Activated naive CD4-positive, alpha-beta T cell treated with anti-CD3 and anti-CD28 coated beads, Interleukin-2, amount 10 ng/mL, durations not matched to agents 7 days and 5 days (primary cell): Measurements from ENCODE around the gene ITPKB.
A peak's percentile ranks its signal among the peaks of the same experiment; 100 is the strongest.

Experiments used
- CTCF ChIA-PET: fragments of 350-600 bp; sonication (Branson Sonifier 250); formaldehyde crosslinking; loops from one replicate; lab custom pipeline; 2021; ENCODE audit warnings: antibody characterized with exemption; lab: Charles Lee
- DNase-seq: peaks from one replicate; pipeline ENCODE4 v3.0.0-alpha.2; 2020
- H3K27ac Mint-ChIP-seq: one replicate; pipeline ENCODE4 v1.8.0; 2021; ENCODE audit warnings: mild to moderate bottlenecking, moderate library complexity, mixed read lengths
- H3K27me3 Mint-ChIP-seq: one replicate; pipeline ENCODE4 v1.8.0; 2021; ENCODE audit warnings: mild to moderate bottlenecking, mixed read lengths
- H3K36me3 Mint-ChIP-seq: one replicate; pipeline ENCODE4 v1.8.0; 2021; ENCODE audit warnings: mixed read lengths
- H3K4me1 Mint-ChIP-seq: one replicate; pipeline ENCODE4 v1.8.0; 2021; ENCODE audit warnings: mixed read lengths
- H3K4me3 Mint-ChIP-seq: one replicate; pipeline ENCODE4 v1.8.0; 2021; ENCODE audit warnings: mild to moderate bottlenecking, moderate library complexity, mixed read lengths
- H3K9me3 Mint-ChIP-seq: one replicate; pipeline ENCODE4 v1.8.0; 2021; ENCODE audit warnings: mixed read lengths

The ITPKB gene

GRCh38 chr1:226663327-226663704 lies 75.8 kb downstream of the ITPKB start:
- CTCF ChIA-PET: interaction anchor here (1.1 to 1.8 kb wide), 6 partner anchors 9 to 30 kb away, joined by 3 to 10 read pairs (median 4); no protein-coding TSS in a partner anchor
- Mint-ChIP-seq H3K27me3 (no peaks in the 10 kb centered on the region), H3K4me3 (peak overlapping the region; percentile 14), H3K4me1 (peaks cover 92% of the 10 kb centered on the region), H3K36me3 (peaks cover 43% of the 10 kb centered on the region), H3K27ac (peak overlapping the region; percentile 92), H3K9me3 (no peaks in the 10 kb centered on the region)
- no peak for DNase-seq

- H3K4me1 Mint-ChIP-seq: peaks cover 88% of the 10 kb centered on the region
- peak overlapping the region; percentile 92 for H3K27ac Mint-ChIP-seq
- H3K4me3 Mint-ChIP-seq: peak overlapping the region; percentile 34
- no peaks in the 10 kb centered on the region for H3K27me3 Mint-ChIP-seq
- peak; percentile 84 for DNase-seq
- no peaks in the 10 kb centered on the region for H3K9me3 Mint-ChIP-seq
- H3K36me3 Mint-ChIP-seq: peaks cover 44% of the 10 kb centered on the region
- CTCF ChIA-PET: interaction anchor here (0.9 to 1.8 kb wide), 6 partner anchors 9 to 30 kb away, joined by 3 to 10 read pairs (median 4); no protein-coding TSS in a partner anchor
Observed at GRCh38 chr1:226662642-226663326, 76.3 kb downstream of the ITPKB start.

- peaks cover 80% of the 10 kb centered on the region for H3K4me1 Mint-ChIP-seq
Observed at GRCh38 chr1:226661965-226662364, 77.1 kb downstream of the ITPKB start.

DNA sequence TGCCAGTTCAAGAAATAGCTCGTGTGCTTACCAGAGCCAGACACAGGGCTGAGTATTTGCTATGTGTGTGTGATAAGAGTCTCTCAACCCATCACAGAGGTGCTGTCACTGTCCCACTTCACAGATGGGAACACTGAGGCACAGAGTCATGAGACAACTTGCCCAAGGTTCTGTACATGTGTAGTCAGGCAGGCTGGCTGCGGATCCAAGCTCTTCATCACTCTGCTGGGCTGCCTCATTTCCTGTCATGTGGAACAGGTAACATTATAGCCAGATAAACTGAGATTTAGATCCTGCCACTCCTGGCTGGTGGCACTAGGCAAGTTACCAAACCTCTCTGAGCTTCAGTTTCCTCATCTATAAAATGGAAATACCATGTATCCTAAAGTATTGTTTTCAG lies 77.8 kb downstream of the ITPKB start:
- CTCF ChIA-PET: interaction anchor here (1.5 to 1.8 kb wide), 3 partner anchors 7 to 28 kb away, joined by 3 to 10 read pairs (median 7); no protein-coding TSS in a partner anchor
- Mint-ChIP-seq H3K27ac (peak overlapping the region; percentile 92), H3K4me1 (peaks cover 73% of the 10 kb centered on the region), H3K36me3 (peaks cover 36% of the 10 kb centered on the region), H3K4me3 (no peak overlapping the region), H3K27me3 (no peaks in the 10 kb centered on the region), H3K9me3 (no peaks in the 10 kb centered on the region)
- DNase-seq: no peak

More at GRCh38 chr1:226661965-226662364, 77.1 kb downstream of the ITPKB start:
- H3K9me3 Mint-ChIP-seq: no peaks in the 10 kb centered on the region
- H3K27ac Mint-ChIP-seq: peak overlapping the region; percentile 92
- H3K36me3 Mint-ChIP-seq: peaks cover 40% of the 10 kb centered on the region
- no peaks in the 10 kb centered on the region for H3K27me3 Mint-ChIP-seq
- CTCF ChIA-PET: interaction anchor here (0.9 to 1.8 kb wide), 8 partner anchors 8 to 29 kb away, joined by 3 to 10 read pairs (median 4); no protein-coding TSS in a partner anchor
- no peak overlapping the region for H3K4me3 Mint-ChIP-seq
- DNase-seq: no peak

GRCh38 chr1:226660410-226661182 lies 78.5 kb downstream of the ITPKB start:
- no peaks in the 10 kb centered on the region for H3K27me3 Mint-ChIP-seq

DNA sequence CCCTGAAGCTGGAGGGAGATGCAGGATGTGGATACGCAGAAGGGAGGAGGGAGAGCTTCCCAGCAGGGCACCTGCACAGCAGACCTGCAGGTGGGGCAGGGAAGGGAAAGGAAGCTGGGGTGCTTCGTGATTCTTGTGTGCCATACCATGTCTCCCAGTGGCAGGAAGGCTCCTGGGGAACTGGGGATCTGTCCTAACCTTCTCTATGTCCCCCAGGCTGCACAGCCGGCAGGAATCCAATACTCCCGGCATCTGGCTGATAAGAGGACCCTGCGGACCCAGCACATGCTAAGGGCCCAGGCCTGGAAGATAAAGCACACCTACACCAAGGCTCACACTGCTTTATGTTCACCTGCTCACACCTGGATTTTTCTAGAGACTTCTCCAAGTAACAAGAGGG lies 79.4 kb downstream of the ITPKB start:
- Mint-ChIP-seq H3K27ac (peak overlapping the region; percentile 33), H3K4me3 (no peak overlapping the region), H3K27me3 (no peaks in the 10 kb centered on the region), H3K9me3 (no peaks in the 10 kb centered on the region), H3K4me1 (peaks cover 58% of the 10 kb centered on the region), H3K36me3 (peaks cover 31% of the 10 kb centered on the region)
- CTCF ChIA-PET: interaction anchor here (0.9 to 1.1 kb wide), 2 partner anchors 11 to 72 kb away, joined by 3 read pairs; no protein-coding TSS in a partner anchor
- no peak for DNase-seq

More at GRCh38 chr1:226660410-226661182, 78.5 kb downstream of the ITPKB start:
- CTCF ChIA-PET: interaction anchor here (0.6 to 1.5 kb wide), 4 partner anchors 10 to 71 kb away, joined by 3 to 7 read pairs (median 3); no protein-coding TSS in a partner anchor
- no peak overlapping the region for H3K4me3 Mint-ChIP-seq
- peak overlapping the region; percentile 92 for H3K27ac Mint-ChIP-seq
- peaks cover 66% of the 10 kb centered on the region for H3K4me1 Mint-ChIP-seq
- no peak for DNase-seq
- H3K36me3 Mint-ChIP-seq: peaks cover 36% of the 10 kb centered on the region
- no peaks in the 10 kb centered on the region for H3K9me3 Mint-ChIP-seq

GRCh38 chr1:226659136-226659535 lies 79.9 kb downstream of the ITPKB start:
- CTCF ChIA-PET: interaction anchor here (1.1 to 1.6 kb wide), 2 partner anchors 11 to 169 kb away, joined by 3 to 4 read pairs; no protein-coding TSS in a partner anchor
- Mint-ChIP-seq H3K27ac (peak overlapping the region; percentile 54), H3K27me3 (no peaks in the 10 kb centered on the region), H3K4me3 (no peak overlapping the region), H3K4me1 (peaks cover 53% of the 10 kb centered on the region), H3K9me3 (no peaks in the 10 kb centered on the region), H3K36me3 (peaks cover 28% of the 10 kb centered on the region)
- DNase-seq: no peak

DNA sequence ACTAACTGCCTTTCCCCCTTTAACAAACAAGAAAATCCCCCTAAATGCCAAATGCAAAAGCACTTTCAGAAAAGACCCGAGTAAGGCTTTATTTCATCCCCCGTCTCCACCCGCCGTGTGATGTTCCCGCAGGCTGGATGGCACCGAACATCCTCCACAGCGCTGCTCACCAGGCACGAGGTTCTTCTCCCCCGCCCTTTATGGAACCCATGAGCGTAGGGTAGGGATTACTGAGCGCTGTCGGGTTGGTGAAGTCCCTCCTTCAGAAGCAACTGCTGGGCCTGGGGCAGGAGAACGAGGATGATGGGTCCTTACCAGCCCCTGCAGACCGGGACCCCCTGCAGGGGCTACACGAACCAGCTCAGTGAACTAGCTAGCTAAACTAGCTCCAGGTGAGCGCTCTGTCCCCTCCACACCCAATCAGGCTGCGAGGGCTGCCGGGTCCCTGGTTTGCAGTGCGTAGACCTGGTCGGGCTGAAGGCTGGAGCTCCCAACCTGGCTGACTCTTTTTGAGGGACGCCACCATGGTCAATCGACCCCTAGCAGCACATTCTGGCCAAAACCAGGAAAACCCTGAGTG lies 80.4 kb downstream of the ITPKB start:
- Mint-ChIP-seq H3K27ac (peak overlapping the region; percentile 50), H3K4me3 (no peak overlapping the region), H3K36me3 (peaks cover 31% of the 10 kb centered on the region), H3K4me1 (peaks cover 48% of the 10 kb centered on the region), H3K9me3 (no peaks in the 10 kb centered on the region), H3K27me3 (no peaks in the 10 kb centered on the region)
- no peak for DNase-seq
- CTCF ChIA-PET: interaction anchor here (1.1 to 1.6 kb wide), 2 partner anchors 10 to 169 kb away, joined by 3 to 4 read pairs; no protein-coding TSS in a partner anchor

DNA sequence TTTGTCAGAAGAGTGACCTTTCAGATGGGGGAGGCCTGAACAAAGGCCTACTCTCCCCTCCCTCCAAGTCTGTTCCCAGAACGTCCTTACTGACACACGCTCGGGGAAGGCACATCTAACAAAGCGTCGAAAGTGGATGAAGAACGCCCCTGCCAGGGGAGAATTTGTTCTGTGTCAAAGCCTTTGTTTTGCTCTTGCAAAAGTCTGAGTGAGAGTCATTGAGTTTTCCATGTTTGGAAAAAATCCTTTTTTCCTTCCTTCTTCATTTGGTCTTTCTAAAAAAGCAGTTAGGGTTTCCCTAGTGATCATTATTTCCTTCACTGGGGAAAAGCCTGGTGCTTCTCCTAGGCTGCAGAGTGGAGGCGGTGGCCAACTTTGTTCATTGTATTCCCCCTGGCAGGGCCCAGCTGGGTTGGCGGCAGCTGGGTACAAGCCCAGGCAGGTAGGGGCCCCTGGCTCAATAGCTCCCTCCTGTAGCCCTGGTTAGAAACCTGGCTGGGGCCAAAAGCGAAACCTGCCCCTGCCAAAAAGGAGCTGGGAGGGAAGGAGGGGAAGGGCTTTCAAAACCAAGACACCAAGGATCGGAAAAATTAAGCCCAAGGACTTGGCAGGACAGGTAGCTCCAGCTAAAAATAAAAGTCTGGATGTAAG lies 81.1 kb downstream of the ITPKB start:
- no peak for DNase-seq
- Mint-ChIP-seq H3K4me3 (no peak overlapping the region), H3K9me3 (no peaks in the 10 kb centered on the region), H3K27ac (peak overlapping the region; percentile 50), H3K36me3 (peaks cover 33% of the 10 kb centered on the region), H3K27me3 (no peaks in the 10 kb centered on the region), H3K4me1 (peaks cover 41% of the 10 kb centered on the region)
- CTCF ChIA-PET: interaction anchor here (1.6 kb wide), 1 partner anchor 170 kb away, joined by 4 read pairs; no protein-coding TSS in a partner anchor

- peaks cover 29% of the 10 kb centered on the region for H3K4me1 Mint-ChIP-seq
- DNase-seq: peak; percentile 52
Observed at GRCh38 chr1:226656601-226657277, 82.3 kb downstream of the ITPKB start.

GRCh38 chr1:226656201-226656600 lies 82.9 kb downstream of the ITPKB start:
- Mint-ChIP-seq H3K4me3 (no peak overlapping the region), H3K27me3 (no peaks in the 10 kb centered on the region), H3K4me1 (peaks cover 23% of the 10 kb centered on the region), H3K36me3 (peaks cover 23% of the 10 kb centered on the region), H3K9me3 (no peaks in the 10 kb centered on the region), H3K27ac (peak overlapping the region; percentile 87)
- DNase-seq: no peak
- CTCF ChIA-PET: interaction anchor here (1.4 kb wide), 1 partner anchor 8 kb away, joined by 3 read pairs; no protein-coding TSS in a partner anchor

More at GRCh38 chr1:226656601-226657277, 82.3 kb downstream of the ITPKB start:
- CTCF ChIA-PET: no interaction called here
- no peak overlapping the region for H3K4me3 Mint-ChIP-seq
- H3K27me3 Mint-ChIP-seq: no peaks in the 10 kb centered on the region
- peak overlapping the region; percentile 87 for H3K27ac Mint-ChIP-seq
- peaks cover 29% of the 10 kb centered on the region for H3K36me3 Mint-ChIP-seq
- no peaks in the 10 kb centered on the region for H3K9me3 Mint-ChIP-seq

- Mint-ChIP-seq H3K27me3 (no peaks in the 10 kb centered on the region), H3K36me3 (peaks cover 18% of the 10 kb centered on the region), H3K9me3 (no peaks in the 10 kb centered on the region), H3K4me1 (peaks cover 22% of the 10 kb centered on the region), H3K27ac (peak overlapping the region; percentile 98), H3K4me3 (peak overlapping the region; percentile 62)
- DNase-seq: peak; percentile 49
- CTCF ChIA-PET: interaction anchor here (0.6 to 1.4 kb wide), 4 partner anchors 9 to 470 kb away, joined by 3 to 5 read pairs (median 3); no protein-coding TSS in a partner anchor
Observed at GRCh38 chr1:226655251-226656163, 83.6 kb downstream of the ITPKB start.
